Stimulated activated CD4-positive, alpha-beta T cell treated with anti-CD3 and anti-CD28 coated beads, Interleukin-15, amount 100 ng/mL, for 48 hours (primary cell): ENCODE results near the gene ARHGEF33.

ENCODE experiments used
- DNase-seq, 2 donors: peaks; one replicate each; pipeline ENCODE4 v3.0.0-alpha.2; 2020; ENCODE audit warnings: low read depth in 2 of 2

ARHGEF33 gene

GRCh38 chr2:39017334-39017733 lies 127.7 kb downstream of the ARHGEF33 start:
- no peak for DNase-seq

- DNase-seq: no peak
Observed at GRCh38 chr2:39018638-39019037, 129.0 kb downstream of the ARHGEF33 start.

GRCh38 chr2:39020383-39020782 lies 130.7 kb downstream of the ARHGEF33 start:
- DNase-seq: no peak

GRCh38 chr2:39022642-39023235 lies 133.1 kb downstream of the ARHGEF33 start:
- DNase-seq: no peak

- no peak for DNase-seq
Observed at GRCh38 chr2:39023649-39024048, 134.0 kb downstream of the ARHGEF33 start.

GRCh38 chr2:39024833-39025232 lies 135.2 kb downstream of the ARHGEF33 start:
- no peak for DNase-seq
